CD4-positive, alpha-beta T cell treated with Interleukin-10 for 1 hour (primary cell): ENCODE results near the gene TMEM203.
A peak's percentile ranks its signal among the peaks of the same experiment; 100 is the strongest.

Experiments used
- DNase-seq: peaks from one replicate; pipeline ENCODE4 v3.0.0-alpha.2; 2020

TMEM203 gene

DNA sequence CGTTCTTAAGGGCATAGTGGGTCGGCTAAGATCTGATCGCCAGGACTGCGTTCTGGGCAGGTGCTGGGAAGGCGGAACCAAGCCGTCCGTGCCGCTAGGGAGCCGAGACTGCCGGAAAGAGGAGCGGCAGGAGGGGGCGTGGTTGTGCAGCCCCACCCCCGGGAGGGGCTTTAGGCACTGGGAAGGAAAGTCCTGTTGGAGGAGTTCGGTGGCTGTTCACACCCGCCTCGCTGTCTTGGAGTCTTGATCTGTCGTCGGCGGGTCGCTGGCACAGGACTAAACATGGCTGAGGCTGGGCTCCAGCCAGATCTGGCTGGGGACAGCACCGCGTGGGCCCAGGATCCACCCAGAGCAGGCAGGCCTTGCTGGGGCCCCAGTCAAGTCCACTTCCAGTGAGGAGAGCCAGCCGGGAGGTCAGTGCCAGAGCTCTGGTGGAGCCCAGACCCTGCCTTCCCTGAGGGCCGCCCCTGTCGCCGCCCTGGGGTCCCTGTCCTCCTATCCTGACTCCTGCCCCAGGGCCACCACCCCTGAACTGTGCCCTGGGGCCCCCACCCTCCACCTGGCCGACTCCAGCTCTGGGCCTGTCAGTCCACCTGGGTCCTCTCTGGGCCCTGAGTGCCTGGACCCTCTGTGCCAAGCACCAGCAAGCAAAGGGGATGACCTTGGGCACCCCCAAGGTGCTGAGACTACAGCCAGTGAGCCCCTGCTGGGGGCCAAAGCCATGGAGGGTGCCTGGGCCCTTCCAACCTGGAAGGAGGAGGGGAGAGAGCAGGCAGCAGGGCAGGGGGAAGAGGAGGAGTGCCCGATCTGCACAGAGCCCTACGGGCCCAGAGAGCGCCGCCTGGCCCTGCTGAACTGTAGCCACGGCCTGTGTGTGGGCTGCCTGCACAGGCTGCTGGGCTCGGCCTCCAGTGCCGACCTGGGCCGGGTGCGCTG is 12.1 kb upstream of the TMEM203 start:
- DNase-seq: no peak

DNA sequence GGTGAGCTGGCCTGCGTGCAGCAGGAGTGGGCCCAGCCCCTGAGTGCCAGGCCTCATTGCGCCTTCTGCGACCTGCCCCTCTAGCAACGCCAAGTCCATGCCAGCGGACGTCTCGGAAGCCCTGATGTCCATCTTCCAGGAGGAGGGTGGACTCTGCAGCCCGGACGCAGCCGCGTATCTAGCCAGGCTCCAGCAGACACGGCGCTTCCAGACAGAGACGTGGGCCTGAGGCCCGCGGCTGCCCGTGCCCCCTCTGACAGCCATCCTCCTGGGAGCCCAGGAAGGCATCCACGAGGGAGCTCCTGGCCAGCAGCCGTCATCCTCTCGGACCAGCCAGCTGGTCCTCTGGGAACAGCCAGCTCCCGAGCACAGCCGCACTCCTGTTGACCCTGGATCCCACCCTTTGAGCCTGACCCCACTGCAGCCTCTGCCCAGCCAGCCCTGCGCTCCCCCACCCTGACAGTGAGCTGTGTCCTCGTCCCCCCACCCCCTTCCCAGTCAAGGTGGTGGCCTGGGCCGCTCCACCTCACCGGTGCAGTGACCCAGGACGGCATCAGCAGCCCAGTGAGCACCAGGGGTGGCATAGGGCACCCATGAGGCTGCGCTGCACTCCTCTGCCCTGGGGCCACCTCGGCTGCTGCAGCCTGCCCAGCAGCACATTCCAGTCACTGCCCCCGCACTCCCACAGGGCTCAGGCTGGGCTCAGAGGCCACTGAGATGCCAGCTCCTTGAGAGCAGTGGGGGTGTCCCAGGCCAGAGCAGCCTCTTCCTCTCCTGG is 10.9 kb upstream of the TMEM203 start:
- DNase-seq: no peak

DNA sequence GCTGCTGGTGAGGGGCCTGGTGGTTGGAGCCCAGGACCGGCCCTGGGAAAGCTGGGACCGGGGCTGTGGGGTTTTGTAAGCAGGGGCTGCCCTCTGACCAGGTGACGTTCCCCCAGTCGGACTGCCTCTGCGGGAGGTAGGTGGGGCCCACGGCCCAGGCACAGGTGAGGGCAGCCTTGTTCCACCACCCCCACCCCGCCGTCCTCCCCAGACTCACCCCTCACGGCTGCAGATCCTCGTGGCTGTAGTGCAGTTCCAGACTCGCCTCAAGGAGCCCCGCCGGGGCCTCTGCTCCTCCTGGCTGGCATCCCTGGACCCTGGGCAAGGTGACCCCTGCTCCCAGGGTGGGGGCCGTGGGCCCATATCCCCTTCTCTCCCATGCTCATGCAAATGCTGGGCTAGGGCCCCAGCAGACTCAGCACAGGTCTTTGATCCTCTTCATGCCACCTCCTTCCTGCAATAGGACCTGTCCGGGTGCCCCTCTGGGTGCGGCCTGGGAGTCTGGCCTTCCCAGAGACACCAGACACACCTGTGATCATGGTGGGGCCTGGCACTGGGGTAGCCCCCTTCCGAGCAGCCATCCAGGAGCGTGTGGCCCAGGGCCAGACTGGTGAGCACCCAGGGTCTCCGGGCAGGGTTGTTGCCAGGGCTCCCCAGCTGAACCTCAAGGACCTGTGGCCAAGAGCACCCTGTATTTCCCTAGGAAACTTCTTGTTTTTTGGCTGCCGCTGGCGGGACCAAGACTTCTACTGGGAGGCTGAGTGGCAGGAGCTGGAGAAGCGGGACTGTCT is 9.9 kb upstream of the TMEM203 start:
- DNase-seq: no peak

DNA sequence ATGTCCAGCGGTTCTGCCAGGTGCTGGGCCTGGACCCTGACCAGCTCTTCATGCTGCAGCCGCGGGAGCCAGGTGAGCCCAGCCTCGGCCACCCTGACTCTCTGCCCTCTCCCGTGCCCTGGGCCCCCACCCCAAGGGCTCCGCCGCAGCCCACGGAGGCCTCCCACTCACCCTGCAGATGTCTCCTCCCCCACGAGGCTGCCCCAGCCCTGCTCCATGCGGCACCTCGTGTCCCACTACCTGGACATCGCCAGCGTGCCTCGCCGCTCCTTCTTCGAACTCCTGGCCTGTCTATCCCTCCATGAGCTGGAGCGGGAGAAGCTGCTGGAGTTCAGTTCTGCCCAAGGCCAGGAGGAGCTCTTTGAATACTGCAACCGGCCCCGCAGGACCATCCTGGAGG is 9.2 kb upstream of the TMEM203 start:
- no peak for DNase-seq

DNA sequence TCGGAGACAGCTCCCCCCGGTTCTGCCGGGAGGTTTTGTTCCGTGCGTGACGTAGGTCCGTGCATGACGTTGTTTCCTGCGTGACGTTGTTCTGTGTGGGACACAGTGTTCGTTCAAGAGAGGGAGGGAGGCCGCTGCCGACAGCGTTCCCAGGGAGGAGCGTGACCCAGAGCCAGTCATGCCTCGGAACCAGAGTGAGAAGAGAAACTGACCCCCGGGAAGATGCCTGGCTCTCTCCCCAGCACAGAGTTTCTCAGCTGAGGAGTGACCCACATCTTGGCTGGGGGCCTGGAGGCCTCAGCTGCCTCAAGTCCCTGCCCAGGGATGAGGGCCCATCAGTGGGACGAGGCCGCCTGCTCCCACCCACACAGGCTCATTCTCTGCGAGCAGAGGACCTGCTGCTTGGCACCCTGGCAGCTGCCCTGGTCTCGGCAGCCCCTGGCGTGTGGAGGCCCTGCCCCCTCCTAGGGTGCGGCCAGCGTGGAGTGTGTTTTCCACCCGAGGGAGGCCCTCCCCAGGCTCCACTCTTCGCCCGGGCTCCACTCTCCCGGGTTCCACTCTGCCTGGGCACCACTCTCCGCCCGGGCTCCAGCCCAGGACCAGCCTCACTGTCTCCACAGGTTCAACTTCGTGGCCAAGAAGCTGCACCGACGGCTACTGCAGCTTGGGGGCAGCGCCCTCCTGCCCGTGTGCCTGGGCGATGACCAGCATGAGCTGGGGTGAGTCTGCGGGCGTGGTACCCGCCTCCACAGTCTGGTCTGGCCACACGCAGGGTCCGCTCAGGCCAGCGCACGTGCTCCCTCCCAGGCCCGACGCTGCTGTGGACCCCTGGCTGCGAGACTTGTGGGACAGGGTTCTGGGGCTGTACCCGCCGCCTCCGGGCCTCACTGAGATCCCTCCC is 8.0 kb upstream of the TMEM203 start:
- DNase-seq: no peak

DNA sequence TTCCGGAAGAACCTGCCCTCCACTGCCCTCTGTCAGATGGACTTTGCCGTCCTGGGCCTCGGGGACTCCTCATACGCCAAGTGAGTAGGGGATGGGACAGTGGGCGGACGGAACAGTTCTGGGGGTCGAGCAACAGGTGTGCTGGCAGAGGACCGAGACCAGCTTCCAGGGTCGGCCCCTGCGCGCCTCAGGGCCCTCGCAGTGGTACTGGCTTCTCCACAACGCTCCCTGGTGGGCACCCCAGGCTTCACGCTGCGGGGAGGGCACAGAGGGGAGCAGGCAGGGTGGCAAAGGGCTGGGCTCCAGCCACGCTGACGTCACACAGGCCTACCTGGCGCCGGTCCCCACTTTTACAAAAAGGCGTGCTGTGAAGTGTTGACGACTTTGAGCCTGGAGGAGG is 7.1 kb upstream of the TMEM203 start:
- no peak for DNase-seq

DNA sequence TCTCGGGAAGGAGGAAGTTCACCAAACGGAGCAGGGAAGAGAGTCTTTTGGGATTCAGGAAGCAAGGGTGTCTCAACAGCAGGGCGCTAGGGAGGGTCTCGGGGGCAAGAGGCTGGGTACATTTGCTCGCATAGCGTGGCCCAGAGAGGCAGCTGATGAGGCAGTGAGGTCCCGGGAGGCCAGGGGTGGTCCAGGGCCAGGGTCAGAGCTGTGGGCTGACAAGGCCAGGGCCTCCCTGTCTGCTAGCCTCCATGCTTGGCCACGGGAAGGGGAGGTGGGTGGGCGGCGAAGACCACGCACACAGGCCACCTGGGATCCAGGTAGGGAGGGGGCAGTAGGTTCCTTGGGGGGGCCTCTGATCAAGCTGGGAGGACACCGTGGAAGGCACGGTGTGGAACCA is 6.1 kb upstream of the TMEM203 start:
- DNase-seq: no peak

DNA sequence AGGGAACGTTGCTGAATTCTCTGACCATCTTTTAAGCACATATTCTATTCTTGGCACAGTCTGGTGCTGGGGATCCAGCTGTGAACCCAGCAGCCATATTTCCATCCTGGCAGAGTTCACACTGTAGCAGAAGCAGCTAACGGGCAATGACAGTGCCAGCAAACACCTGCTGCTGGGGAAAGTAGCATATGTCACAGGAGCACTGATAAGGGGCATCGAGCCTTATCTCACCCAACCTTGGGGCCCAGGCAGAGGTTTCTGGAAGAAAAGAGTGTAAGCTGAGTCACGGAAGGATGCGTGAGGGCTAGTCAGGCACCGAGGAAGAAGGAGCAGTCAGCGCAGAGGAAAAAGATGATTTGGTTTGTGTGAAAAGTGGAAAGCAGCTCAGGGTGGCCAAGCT is 1.2 kb upstream of the TMEM203 start:
- DNase-seq: no peak

DNA sequence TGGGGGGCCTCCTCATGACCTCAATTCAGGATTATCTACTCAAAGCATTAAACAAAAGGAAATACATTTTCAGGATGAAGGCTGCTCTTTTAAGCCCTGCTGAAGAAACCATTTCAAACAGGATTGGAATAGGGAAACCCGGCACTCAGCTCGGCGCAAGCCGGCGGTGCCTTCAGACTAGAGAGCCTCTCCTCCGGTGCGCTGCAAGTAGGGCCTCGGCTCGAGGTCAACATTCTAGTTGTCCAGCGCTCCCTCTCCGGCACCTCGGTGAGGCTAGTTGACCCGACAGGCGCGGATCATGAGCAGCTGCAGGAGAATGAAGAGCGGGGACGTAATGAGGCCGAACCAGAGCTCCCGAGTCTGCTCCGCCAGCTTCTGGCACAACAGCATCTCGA is 720 bp downstream of the TMEM203 start:
- no peak for DNase-seq

DNA sequence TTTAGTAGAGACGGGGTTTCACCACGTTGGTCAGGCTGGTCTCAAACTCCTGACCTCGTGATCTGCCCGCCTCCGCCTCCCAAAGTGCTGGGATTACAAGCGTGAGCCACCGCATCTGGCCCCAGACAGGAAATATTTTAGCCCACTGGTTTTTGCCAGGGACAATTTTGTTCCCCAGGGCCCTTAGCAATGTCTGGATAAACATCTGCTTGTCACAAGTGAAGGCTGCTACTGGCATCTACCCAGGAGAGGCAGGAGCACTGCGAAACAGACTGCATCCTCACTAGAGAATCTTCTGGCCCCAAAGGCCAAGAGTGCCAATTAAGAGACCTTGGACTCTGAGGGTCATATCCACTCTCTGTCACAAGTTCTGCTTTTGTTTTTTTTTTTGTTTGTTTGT is 2.5 kb downstream of the TMEM203 start:
- no peak for DNase-seq

DNA sequence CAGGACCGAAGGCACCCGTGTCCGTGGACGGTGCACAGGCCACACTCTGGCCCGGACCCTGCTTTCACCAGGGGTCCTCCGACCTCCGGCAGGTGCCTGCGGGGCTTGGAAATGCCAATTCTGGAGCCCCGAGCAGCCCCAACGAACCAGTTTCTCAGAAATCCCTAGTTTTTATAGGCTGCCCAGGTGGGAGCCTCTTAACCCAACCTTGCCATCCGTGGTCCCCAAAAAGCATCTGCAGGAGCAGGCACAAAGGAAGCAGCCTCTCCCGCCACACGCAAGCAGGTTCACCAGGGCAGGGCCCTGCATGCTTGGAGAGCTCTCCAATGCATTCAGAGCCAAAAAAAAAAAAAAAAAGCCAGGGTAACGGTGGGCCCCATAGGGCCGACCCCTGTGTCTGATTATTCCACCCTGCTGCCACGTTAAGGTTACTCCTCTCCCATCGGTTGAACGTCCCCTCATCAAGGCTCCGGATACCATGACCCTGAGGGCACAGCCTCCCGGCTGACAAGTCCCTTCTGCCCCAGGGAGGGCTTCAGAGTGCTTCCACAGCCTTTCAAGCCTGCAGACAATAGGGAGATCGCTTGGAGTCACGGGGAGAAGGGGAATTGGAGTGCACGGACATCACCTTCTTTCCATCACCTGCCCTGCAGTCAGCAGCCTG is 4.1 kb downstream of the TMEM203 start:
- DNase-seq: no peak

DNA sequence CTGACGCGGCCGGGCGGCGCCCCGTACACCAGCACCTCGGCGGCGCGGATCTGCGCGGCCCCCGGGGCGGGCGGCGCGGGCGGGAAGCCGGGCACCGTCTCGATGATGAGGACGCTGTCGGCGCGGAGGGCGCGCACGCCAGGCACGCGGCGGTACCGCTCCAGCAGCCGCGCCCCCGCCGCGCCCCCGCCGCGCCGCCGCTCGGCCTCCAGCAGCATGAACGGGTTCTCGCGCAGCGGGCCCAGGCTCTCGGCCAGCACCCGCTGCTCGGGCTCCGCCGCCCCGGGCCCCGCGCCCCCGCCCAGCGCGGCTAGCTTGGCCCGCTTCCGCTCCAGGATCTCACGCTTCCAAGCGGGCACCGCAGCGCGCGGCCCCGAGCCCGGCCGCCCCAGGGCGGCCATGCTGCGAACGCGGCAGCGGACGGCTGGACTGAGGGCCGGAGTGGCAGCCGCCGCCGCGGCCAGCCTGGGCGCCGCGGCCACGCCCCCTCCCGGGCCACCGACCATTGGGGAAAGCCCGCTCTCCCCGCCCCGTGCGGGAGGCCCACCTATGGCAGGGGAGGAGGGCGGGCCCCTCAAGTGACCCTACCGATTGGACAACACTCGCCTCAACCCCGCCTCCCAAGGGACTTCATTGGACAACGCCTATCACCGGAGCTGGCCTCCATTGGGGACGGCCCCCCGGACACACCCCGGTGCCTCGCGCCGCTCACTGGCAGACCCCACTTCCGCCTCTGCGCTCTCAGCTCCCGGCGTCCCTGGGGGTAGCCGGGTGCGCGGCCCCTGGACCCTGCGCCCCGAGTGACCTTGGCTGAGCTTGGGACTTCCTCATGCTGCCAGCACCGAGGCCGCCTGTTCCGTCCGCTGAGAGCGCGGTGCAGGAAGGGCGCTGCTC is 4.9 kb downstream of the TMEM203 start, which contains the start of gene TPRN:
TSS of gene TPRN (minus strand) at position 431 of the 894 bp plus-strand sequence. CDS start at position 401, 30 bp downstream.
- peak; percentile 98 for DNase-seq

DNA sequence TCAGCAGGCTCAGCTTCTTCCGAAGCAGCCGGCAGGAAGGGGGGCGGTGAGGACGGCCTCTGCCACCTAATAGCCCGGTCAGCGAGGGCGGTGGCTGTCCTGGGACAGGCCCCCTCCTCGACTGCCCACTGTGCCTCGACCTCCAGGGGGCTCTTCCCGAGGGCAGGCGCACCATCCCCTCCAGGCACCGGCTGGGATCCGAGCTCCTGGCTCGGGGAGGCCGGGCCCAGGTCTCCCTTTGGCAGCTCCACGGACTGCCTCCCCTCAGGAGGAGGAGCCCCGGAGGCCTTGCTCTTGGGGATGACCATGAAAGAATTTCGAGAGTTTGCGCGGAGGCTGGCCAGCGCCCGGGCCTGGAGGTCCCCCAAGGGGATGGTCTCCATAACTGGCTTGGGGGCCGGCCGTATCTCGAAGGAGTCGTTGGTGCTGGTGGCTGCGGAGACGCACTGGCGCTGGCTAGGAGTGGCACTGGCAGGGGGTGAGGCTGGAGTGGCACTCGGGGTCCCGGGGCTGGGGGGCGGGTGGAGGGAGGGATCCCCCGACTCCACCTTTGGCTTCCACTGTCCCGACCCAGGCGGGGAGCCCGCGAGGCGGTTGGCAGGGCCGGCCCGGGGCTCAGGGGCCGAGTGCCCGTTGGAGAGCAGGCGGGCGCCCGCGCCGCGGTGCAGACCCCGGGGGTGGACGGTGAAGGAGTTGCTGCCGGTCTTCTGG is 5.9 kb downstream of the TMEM203 start:
- no peak for DNase-seq

DNA sequence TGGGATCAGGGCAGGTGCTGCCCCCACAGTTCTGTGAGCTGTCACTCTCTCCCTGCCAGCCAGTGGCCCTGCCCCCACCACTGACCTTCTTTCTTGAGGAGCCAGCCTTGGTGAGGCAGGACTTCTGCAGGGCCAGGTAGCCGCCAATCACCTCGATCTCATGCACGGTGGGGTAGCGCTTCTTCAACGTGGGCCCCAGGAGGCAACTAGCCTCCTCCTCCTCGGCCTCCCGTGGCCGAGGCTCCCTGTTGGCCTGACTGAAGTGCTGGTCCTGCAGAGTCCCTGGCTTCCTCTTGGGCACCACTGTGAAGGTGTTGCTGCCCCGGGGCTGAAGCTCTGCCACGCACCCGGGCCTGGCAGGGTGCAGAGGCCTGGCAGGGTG is 6.6 kb downstream of the TMEM203 start:
- no peak for DNase-seq

DNA sequence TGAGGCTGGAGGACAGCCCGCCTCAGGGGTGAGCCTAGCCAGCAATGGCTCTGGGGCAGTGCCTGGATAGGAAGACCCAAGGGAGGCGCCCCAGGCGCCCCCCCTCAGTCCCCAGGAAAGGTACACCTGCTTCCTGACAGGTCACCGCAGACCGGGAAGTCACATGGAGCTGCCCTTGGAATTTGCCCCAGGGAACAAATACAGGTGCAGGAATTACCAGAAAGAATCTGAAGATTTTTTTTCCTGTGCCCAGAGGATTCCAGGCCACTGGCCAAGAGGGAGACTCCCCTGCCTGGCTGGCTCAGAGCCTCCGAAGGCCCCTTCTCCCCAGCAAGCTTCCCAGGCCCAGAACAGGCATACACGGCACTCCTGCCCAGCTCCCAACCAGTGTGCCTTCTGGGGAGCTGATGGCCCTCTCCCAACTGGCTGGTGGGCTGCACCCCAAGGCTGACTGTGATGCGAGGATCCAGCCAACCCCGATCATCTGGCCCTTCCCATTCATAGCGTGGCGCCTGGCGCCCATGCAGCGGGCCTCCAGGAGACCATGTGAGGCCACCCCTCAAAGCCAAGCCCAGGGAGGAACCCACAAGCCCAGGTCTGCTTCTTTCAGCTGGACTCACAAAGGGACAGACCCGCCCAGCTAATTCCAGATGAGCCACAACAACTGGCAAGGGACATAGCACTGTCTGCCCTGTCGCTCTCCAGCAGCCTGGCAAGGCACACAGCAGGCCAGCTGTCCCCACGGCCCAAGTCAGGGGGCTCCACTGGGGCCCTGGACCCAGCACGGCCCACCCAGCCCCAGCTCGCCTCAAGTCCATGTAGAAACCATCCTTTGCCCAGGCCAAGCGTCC is 7.2 kb downstream of the TMEM203 start:
- no peak for DNase-seq

DNA sequence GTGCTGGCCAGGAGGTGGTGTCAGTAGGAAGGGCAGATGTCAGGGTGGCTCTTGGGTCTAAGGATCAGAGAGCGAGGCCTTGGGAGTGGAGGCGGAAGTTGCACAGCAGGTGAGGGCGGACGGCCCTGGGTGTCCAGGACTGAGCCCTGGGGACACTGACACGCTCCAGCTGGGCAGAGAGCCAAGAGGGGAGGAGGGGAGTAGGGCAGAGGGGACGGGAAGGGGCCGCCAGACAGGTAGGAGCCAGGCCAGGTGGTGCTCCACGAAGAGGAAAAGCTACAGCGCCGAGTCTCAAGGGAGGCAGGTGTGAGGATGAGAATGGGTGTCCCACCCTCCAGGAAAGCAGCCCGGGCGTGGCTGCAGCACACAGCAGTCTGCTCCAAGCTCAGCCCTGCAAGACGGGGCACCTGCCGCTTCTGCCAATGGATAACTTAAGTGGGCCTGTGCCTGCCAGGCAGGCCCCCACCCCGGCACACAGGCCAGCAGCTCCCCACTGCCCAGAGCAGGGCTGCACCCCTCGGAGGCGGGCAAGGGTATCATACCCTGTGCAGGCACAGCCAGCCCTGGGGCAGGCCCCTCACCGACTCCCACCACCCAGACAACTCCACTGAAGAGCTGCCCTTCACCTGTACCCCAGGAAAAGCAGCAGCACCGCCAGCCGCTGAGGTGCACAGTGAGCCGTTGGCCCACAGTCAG is 9.8 kb downstream of the TMEM203 start:
- no peak for DNase-seq

DNA sequence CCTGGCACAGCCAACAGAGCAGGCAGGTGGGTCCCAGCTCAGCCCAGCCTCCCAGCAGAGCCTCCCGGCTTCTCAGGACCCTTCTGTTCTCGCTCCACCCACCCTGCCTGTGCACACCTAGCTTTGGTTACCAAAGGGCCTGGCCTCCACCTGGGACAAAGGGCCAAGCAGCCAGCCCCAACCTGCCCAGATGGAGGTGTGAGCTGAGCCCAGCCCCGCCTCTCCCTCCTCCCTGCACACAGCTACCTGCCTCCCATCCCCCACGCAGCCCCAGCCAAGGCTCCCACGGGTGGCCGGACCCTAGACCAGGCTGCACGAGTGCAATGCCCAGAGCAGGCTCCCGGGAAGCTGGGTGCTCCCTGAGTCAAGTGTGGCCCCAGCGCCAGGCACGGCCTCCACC is 10.5 kb downstream of the TMEM203 start:
- no peak for DNase-seq

DNA sequence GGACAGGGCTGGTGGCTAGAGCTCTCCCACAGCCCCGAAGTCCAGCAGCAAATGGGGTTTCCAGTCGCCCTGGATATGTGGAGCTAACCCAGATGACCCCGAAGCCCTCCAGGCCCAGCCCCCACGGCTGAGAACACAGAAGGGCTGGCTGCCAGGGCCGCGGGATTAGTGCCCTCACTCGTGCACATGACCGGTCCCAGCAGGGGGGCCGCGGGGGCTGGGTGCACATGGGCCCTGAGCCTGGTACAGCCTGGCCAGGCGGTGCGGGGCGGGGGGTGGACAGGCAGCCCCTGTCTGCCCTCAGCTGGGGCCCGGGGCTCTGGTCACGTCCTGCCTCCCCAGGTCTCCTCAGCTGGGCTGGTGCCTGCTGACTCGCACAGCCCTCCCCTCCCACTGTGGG is 11.1 kb downstream of the TMEM203 start:
- no peak for DNase-seq
